Activated T-helper 1 cell treated with anti-CD3 and anti-CD28 coated beads, Interleukin-2, amount 50 U/mL, for 16 hours (primary cell): ENCODE measurements around the gene ADAMTS13.
A peak's percentile ranks its signal among the peaks of the same experiment; 100 is the strongest.

Experiments
- DNase-seq, 2 donors: peaks; one replicate each; pipeline ENCODE4 v3.0.0-alpha.2; 2020; ENCODE audit warnings: low read depth in 1 of 2, low spot score in 1 of 2

Gene ADAMTS13

DNA sequence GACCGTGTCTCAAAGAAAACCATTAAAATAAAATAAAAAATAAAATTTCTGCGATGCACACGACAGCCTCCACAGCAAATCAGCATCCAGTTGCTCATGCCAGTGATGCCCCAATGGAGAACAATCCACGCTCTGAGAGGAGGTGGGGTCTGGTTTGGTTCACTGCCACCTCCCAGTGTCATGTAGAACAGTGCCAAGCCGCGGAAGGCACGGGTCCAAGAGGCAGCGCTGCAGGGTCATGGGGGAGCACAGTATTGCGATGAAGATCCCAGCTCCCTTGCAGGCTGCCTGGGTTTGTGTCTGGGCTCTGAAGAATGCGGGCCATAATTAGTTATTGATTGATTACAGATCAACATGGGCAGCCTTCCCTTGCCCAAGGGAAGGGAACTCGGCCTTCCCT, 31.5 kb downstream of the ADAMTS13 start:
- no peak for DNase-seq

DNA sequence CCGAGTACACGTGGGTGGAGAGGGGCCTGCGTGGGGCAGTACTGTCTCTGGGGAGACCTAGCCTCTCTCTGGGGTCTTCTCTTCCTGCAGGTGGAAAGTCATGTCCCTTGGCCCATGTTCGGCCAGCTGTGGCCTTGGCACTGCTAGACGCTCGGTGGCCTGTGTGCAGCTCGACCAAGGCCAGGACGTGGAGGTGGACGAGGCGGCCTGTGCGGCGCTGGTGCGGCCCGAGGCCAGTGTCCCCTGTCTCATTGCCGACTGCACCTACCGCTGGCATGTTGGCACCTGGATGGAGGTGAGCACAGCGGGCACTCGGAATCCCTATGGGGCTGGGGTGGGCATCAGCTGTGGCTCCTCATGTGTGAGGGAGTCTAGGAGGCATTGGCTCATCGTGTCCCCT, 32.2 kb downstream of the ADAMTS13 start:
- no peak for DNase-seq

DNA sequence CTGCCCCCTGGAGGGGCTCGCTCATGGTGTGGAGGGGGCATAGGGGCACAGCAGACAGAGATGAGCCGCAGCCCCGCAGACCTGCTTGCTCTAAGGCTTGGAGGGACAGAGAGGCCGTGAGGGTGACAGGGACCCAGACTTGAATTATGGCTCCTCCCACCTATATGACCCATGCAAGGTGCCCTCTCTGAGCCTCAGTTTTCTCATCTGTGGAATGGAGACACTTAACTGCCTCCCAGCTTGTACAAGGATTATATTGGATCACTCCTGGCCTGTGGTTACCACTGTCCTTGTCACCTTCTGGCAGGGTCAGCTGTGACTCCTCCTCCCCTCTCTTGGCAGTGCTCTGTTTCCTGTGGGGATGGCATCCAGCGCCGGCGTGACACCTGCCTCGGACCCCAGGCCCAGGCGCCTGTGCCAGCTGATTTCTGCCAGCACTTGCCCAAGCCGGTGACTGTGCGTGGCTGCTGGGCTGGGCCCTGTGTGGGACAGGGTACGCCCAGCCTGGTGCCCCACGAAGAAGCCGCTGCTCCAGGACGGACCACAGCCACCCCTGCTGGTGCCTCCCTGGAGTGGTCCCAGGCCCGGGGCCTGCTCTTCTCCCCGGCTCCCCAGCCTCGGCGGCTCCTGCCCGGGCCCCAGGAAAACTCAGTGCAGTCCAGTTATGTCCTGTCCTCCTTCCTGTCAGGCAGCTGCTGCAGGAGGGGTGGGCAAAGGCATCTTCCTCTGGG, 32.9 kb downstream of the ADAMTS13 start:
- no peak for DNase-seq

DNA sequence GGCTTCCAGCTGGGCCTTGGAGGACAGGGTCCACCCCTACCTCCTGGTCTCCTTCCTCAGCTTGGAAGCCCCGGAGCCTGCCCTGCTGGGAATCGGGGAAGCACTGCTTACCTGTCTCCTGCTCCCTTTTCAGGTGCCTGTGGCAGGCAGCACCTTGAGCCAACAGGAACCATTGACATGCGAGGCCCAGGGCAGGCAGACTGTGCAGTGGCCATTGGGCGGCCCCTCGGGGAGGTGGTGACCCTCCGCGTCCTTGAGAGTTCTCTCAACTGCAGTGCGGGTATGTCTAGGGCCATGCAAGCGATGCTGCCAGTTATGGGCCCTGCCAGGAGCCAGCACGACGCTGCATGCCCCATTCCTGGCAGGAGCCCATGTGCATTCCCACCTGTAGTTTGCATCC, 33.8 kb downstream of the ADAMTS13 start:
- DNase-seq, result no peak

DNA sequence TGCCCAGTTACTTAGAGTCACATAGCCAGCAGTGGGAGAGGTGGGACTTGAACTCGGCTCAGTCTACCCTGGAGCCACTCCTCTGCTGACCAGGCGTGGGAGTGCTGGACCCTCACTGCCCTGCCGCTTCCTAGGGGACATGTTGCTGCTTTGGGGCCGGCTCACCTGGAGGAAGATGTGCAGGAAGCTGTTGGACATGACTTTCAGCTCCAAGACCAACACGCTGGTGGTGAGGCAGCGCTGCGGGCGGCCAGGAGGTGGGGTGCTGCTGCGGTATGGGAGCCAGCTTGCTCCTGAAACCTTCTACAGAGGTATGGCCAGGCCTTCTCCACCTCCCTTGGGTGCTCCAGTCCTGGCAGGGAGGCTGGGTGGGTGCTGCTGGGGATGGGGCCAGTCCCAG, 34.2 kb downstream of the ADAMTS13 start:
- DNase-seq, result no peak

DNA sequence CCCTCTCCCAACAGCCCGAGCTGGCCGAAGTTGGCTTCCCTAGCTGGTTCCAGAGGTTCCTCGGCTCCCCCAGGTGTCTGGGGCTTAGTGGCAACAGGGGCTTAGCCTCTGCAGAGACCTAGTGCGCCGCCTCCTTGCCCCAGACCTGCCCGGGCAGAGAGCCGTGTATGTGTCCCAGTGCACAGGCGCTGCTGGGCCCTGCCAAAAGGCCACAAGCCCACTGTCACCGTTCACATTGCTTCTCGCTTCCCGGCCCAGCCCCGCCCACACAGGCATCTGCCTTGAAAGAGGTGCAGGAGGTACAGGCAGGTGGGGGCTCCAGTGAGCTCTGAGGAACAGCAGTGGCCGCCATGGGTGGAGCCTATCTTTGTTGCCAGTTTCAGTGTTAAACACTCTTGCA, 35.1 kb downstream of the ADAMTS13 start:
- no peak for DNase-seq

DNA sequence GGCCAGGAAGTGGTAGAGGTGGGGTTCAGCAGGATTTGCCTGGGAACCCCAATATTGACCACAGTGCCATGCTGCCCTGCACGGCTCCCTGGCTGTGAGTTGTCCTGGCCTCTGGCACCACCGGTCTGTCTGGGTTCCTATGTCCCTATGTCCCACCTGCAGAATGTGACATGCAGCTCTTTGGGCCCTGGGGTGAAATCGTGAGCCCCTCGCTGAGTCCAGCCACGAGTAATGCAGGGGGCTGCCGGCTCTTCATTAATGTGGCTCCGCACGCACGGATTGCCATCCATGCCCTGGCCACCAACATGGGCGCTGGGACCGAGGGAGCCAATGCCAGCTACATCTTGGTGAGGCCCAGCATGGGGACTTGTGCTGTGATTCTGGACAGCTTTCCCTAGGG, 35.6 kb downstream of the ADAMTS13 start:
- no peak for DNase-seq

DNA sequence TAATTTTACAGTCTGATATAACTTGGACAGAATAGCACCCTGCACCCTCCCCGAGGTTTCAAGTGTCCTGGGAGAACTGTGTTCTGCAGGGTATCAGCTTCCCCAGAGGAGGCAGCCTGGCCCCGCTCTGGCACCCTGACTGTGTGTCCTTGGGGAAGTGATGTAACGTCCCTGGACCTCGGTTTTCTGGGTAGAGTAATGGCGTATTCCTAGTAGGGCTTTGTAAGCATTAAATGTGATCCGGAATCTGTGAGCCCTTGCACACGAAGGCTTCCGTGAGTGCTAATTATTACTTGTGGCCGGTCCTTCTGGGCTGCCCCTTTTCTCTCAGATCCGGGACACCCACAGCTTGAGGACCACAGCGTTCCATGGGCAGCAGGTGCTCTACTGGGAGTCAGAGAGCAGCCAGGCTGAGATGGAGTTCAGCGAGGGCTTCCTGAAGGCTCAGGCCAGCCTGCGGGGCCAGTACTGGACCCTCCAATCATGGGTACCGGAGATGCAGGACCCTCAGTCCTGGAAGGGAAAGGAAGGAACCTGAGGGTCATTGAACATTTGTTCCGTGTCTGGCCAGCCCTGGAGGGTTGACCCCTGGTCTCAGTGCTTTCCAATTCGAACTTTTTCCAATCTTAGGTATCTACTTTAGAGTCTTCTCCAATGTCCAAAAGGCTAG, 36.6 kb downstream of the ADAMTS13 start:
- no peak for DNase-seq

DNA sequence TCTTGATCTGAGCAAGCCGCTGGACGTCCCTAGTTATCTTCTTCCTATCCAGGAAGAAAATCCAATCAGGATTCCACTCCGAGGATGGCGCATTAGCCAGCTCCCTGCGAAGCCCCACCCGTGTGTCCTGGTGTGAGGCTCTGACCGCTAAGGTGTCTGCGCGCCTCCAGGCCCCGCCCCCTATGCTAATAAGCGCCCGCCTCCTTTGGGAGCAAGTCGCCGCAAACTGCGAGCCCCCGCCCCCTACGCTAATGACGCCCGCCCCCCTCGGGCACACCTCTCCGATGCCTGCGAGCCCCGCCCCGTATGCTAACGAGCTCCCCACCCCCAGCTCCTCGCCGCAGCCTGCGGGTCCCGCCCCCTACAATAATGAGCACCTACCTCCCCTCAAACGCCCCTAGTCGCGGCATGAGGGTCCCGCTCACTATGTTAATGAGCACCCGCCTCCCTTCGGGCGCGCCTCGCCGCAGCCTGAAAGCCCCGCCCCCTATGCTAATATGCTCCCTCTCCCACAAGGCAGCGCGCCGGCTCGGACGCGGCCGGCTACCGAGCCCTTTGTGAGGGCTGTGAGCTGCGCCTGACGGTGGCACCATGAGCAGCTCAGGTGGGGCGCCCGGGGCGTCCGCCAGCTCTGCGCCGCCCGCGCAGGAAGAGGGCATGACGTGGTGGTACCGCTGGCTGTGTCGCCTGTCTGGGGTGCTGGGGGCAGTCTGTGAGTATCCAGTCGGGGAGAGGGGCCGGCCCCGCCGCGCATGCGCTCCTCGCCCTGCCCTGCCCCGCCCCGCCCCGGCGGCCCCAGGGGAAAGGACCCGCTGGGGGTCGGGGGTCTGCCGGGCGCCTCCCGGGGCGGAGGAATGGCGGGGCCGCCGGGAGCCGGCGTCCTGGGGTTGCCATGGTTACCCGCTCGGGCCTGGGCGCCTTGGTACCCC, 37.6 kb downstream of the ADAMTS13 start, which contains the start of gene CACFD1:
CACFD1 (plus strand) TSS at position 503 of the 929 bp plus-strand sequence; CDS start at position 592, 89 bp downstream.
- DNase-seq, result peak; percentile 85

DNA sequence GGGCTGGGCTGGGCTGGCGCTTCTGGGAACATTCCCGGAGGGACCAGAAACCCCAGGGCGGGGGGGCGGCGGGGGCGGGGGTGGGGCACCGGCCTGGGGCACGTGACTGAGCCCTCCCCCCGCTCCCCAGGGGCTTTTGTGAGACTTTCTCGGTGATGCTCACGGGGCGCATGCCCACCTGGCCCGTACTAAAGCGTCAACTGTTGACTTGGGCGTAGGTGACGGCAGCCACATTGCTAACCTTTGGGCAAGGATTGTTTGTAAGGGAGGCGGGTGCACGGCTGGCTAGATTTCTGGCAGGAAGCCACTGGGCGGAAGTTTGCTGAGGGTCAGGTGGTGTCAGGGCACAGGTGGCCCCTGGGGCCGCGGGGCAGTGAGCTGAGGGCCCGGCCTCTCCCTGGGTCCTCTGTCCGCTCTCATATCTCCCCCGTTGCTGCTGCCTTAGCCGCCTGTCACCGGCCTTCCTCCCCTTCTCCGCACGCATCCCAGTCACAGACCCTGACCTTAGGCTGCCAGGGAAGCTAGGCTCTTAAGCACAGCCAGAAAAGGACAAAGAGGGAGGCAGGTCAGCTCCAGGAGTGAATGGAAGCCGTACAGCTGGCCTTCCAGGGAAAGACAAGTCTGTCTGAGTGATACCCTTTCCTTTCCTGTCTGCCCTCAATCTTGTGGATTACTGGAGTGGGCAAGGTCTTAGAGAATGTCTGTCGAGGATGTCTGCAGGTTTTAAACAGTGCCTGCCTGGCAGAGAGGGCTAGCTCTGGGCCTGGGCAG, 38.4 kb downstream of the ADAMTS13 start:
- peak in 1 of 2 donors; percentile 25 for DNase-seq

DNA sequence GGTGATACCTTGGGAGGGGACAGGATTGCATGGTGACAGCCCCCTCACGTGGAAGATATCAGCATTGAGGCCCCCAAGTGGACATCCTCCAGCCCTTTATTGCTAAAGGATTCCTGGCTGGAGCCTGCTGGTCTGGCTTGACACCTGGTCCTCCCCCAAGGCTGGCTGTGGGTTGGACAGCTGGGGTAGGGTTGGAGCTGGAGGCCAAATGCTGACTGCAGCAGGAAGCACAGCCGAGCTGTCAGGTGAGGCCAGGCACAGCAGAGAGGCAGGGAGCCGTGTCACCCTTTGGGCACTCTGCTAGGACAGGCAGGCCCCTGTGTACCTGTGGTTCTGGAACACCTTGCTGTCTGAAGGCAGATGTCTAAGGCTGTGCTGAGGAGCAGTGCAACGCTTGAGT, 39.8 kb downstream of the ADAMTS13 start:
- DNase-seq, result no peak

DNA sequence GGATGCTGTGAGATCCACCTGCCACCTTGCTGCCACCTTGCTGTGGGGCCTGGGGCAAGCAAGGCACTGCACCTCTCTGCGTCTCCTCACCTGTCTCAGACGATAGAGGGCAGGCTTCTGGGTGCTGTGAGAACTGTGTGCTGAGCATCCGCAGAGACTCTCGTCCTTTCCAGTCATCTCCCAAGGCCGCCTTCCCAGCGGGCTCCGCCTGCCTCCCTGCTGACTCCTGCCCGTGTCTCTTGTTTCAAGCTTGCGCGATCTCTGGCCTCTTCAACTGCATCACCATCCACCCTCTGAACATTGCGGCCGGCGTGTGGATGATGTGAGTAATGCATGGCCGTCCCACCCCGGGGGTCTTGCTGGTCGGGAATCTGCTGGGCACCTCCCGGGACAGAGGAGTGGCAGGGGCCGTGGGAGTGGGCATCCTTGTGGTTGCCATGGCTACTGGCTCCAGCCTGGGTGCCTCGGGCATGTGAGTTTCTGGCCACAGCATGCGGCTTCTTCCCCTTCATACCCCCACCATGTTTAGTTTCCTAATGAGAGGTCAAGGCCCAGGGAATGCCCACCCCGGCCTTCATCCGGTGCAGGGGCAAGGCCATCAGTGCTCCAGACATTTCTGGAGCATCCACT, 41.2 kb downstream of the ADAMTS13 start:
- no peak for DNase-seq

DNA sequence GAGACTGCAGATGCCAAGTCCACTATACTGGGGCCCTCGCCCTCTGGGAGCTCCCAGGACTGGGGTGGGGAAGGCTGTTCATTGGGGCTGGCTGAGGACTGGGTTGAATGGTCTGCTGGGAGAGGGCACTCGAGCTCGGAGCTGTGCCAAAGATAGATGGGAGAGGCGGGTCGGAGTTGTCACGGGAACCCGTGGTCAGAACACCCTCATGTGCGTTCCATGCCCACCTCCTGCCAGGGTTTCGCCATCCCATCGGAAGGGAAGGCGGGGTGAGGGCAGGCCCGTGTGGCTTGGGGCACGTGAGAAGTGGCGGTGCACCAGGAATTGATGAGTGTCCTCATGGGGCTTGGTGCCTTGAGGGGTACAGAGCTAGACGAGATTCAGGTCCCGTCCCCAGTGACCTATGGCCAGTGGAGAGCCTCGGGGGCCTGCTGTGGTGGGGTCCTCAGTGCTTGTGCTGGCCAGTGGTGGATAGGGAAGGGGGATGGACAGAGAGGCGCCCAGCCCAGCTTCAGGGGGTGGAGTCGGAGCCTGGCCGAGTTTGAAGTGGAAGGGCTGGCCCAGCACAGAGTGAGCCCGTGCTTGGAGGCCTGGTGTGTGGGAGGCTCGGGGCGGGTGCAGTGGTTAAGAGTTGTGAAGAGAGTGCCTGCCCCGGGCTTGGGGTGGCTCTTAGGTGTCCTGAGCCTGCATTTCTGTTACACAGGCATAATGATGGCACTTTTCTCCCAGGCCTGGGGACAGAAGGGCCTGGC, 41.9 kb downstream of the ADAMTS13 start:
- DNase-seq, result no peak

DNA sequence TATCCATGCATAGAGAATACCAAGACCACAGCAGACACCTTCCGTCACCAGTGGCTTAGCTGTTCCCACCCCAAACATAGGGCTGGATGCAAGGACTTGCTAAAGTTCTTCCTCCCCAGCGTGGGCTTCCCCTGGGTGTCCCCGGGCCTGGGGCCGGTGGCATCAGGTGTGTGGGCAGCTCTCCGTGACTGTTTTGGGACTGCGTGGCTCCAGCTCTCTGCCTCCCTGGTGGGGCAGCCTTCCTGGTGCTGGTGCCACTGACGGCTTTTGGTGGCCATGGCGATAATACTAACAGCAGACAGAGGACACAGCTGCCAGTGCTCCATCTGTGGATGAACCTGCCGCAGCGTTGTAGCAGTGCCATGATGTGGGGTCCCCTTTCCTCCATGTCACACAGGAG, 42.5 kb downstream of the ADAMTS13 start:
- no peak for DNase-seq

DNA sequence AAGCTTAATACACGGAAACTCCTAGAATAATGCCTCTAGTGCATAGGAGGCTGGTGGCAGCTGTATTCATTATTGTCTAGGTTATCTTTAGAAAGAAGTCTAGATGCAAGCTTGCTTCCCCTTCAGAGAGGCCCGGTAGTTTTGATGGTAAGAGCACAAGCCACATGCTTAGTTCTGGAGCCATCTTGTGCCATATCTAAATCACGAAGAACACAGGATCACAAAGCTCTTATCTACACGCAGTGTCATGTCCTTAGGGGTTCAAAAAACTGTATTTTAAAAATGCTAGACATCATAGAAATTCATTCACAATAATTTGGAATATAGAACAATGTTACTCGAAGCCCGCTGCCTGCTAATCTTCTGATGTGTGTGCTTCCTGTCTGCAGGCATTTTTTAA, 43.8 kb downstream of the ADAMTS13 start:
- DNase-seq, result no peak

DNA sequence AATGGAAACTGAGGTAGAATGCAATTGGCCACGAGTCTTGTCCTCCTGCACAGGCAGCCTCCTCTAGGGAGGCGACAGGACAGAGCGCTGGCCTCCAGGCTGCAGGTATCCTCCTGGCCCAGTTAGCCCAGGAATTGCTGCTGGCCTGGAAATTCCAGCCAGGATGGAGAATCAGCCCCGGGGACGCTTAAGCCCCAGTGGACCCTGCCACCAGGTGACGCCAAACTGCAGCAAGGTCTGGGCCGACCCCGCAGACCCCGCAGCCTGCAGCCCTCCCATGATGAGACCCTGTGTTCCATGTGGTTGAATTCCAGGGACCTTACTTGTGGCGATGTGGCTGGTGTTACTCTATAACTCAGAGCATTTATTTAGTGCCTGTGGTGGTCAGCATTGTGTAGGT, 44.9 kb downstream of the ADAMTS13 start:
- DNase-seq, result no peak

DNA sequence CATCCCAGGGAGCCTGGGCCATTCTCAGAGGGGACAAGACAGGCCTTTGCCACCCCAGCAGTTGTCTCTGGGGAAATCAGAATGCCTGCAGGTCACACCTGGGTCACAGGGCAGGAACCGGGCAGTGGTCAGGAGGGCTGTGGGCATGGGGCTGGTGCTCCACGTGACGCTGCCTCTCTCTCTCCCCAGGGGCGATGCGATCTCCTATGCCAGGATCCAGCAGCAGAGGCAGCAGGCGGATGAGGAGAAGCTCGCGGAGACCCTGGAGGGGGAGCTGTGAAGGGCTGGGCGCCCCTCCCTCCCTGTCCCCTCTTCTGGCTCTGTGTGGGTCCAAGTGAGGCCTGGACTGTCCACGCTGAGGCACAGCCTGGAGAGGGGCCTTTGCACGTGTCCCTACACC, 46.2 kb downstream of the ADAMTS13 start:
- DNase-seq, result no peak

DNA sequence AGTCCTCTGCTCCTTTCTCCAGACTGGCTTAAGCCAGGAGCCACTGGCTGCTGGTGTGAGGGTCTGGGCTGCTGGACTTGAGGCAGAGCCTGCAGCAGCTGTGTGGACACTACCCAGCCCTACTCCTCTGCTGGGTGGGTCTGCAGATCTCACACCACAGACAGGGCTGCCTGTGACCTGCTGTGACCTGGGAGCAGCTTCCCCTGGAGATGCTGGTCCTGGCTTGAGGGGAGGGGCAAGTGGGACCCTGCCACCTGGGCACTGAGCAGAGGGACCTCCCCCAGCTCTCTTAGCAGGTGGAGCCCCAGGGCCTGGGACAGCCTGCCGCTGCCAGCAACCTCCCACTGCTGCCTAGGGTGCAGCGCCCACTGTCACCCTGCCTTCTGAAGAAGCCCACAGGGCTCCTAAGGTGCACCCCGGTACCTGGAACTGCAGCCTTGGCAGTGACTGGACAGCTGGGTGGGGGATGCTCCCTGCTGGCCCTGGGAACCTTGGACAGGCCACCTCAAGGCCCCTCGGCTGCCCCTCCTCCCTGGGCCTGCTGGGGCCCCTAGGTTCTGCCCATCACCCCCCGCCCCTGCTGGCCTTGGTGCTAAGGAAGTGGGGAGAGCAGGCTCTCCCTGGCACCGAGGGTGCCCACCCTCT, 46.7 kb downstream of the ADAMTS13 start:
- no peak for DNase-seq

DNA sequence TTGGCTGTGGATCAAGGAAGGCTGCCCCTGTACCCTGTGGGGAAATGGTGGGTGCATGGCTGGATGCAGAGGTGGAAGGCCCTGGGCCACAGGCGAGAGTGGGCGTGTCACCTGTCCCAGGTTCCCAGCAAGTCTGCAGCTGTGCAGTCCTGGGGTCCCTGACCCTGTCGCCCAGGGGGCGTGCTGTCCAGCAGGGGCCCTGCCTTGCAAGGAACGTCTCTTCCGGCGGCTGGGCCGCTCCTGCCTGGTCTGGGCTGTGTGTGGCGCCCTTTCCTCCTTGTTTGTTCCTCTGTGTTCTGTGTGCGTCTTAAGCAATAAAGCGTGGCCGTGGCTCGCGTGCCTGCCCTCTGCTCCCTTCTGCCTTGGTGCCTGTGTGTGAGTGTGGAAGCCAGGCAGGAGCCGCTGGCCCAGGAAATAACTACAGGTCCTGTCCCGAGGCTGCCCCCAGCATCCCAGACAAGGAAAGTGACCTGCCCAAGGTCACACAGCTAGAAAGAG, 48.3 kb downstream of the ADAMTS13 start:
- no peak for DNase-seq
